Endometrium (tissue), 2 donors: ENCODE data around the gene ADAM10.
"Not testable (repeated sequence)": the region's sequence is repeated elsewhere in the genome, so short reads cannot be mapped to it uniquely, and the experiment has no call there.

Experiments
- FAIRE-seq: peaks from 2 replicates; lab custom pipeline; 2012; peaks lifted over from hg19 to GRCh38; lab: Jason Lieb, UNC
- donor health status: control.
- donor health status: control.

Gene ADAM10

GRCh38 chr15:58606577-58607080, 142.9 kb downstream of the ADAM10 start:
- no peak for FAIRE-seq

- FAIRE-seq, result no peak
These were observed 143.5 kb downstream of the ADAM10 start for GRCh38 chr15:58605931-58606530.

- FAIRE-seq, result no peak
These were observed 145.0 kb downstream of the ADAM10 start for GRCh38 chr15:58604455-58604923.

GRCh38 chr15:58603927-58604326, 145.6 kb downstream of the ADAM10 start:
- not testable (repeated sequence) for FAIRE-seq

GRCh38 chr15:58602823-58603222, 146.7 kb downstream of the ADAM10 start:
- FAIRE-seq, result no peak

- no peak for FAIRE-seq
These were observed 150.7 kb downstream of the ADAM10 start for GRCh38 chr15:58598829-58599210.

- FAIRE-seq, result no peak
These were observed 151.3 kb downstream of the ADAM10 start for GRCh38 chr15:58597943-58598828.

- no peak for FAIRE-seq
These were observed 153.8 kb downstream of the ADAM10 start for GRCh38 chr15:58595516-58596263.

GRCh38 chr15:58594898-58595297, 154.6 kb downstream of the ADAM10 start:
- no peak for FAIRE-seq

- no peak for FAIRE-seq
These were observed 155.6 kb downstream of the ADAM10 start for GRCh38 chr15:58593870-58594269.

GRCh38 chr15:58590926-58591325, 158.6 kb downstream of the ADAM10 start:
- no peak for FAIRE-seq

GRCh38 chr15:58590236-58590635, 159.3 kb downstream of the ADAM10 start:
- no peak for FAIRE-seq

GRCh38 chr15:58589047-58589446, 160.5 kb downstream of the ADAM10 start:
- no peak for FAIRE-seq

- FAIRE-seq, result no peak
These were observed 161.4 kb downstream of the ADAM10 start for GRCh38 chr15:58588096-58588495.

GRCh38 chr15:58587486-58587885, 162.0 kb downstream of the ADAM10 start:
- FAIRE-seq, result no peak

- no peak for FAIRE-seq
These were observed 163.6 kb downstream of the ADAM10 start for GRCh38 chr15:58585693-58586443.

- FAIRE-seq, result no peak
These were observed 164.6 kb downstream of the ADAM10 start for GRCh38 chr15:58584789-58585461.

- no peak for FAIRE-seq
These were observed 166.2 kb downstream of the ADAM10 start for GRCh38 chr15:58583171-58583908.

GRCh38 chr15:58582160-58582559, 167.3 kb downstream of the ADAM10 start:
- no peak for FAIRE-seq

GRCh38 chr15:58576657-58577056, 172.8 kb downstream of the ADAM10 start:
- FAIRE-seq, result no peak
